Smooth muscle cell (in vitro differentiated cells): ENCODE data around the gene LIF. TPM values are rescaled to one million over a fixed set of nuclear protein-coding genes. Genes with fewer than 3 reads are reported as not detected.

Experiments
- DNase-seq: peaks from one replicate; lab custom pipeline; 2025; ENCODE audit not compliant: unreplicated experiment; lab: John Stamatoyannopoulos, UW
- H2AFZ ChIP-seq: fragments of 200-600 bp; sonication (generic); 2 replicates; pipeline ENCODE4 v1.6.0; 2016; ENCODE audit warnings: antibody characterized with exemption, low read depth, mild to moderate bottlenecking
- H3F3A ChIP-seq: fragments of 200-600 bp; sonication (generic); 2 replicates; pipeline ENCODE4 v1.6.0; 2017; ENCODE audit warnings: antibody characterized with exemption, low read depth
- H3K27ac ChIP-seq: fragments of 200-600 bp; sonication (generic); 2 replicates; pipeline ENCODE4 v1.5.1; 2016; ENCODE audit warnings: low read depth, mild to moderate bottlenecking
- H3K27me3 ChIP-seq: fragments of 200-600 bp; sonication (generic); 2 replicates; pipeline ENCODE4 v1.6.1; 2016; ENCODE audit warnings: low read depth, mild to moderate bottlenecking
- H3K36me3 ChIP-seq: fragments of 200-600 bp; sonication (generic); 2 replicates; pipeline ENCODE4 v1.5.1; 2016; ENCODE audit warnings: low read depth
- H3K4me1 ChIP-seq: fragments of 200-600 bp; sonication (generic); 2 replicates; pipeline ENCODE4 v1.5.1; 2016; ENCODE audit warnings: low read depth
- H3K4me2 ChIP-seq: fragments of 200-600 bp; sonication (generic); 2 replicates; pipeline ENCODE4 v1.6.0; 2016; ENCODE audit warnings: mild to moderate bottlenecking
- H3K4me3 ChIP-seq: fragments of 200-600 bp; sonication (generic); 2 replicates; pipeline ENCODE4 v1.5.1; 2016; ENCODE audit warnings: mild to moderate bottlenecking
- H3K79me2 ChIP-seq: fragments of 200-600 bp; sonication (generic); 2 replicates; pipeline ENCODE4 v1.6.0; 2016; ENCODE audit warnings: low read depth, mild to moderate bottlenecking
- H3K9ac ChIP-seq: fragments of 200-600 bp; sonication (generic); 2 replicates; pipeline ENCODE4 v1.6.0; 2016; ENCODE audit warnings: low read depth
- H3K9me3 ChIP-seq: fragments of 200-600 bp; sonication (generic); replicated peaks from 2 replicates; pipeline ENCODE4 v1.5.1; 2016; ENCODE audit warnings: low read depth
- H4K20me1 ChIP-seq: fragments of 200-600 bp; sonication (generic); 2 replicates; pipeline ENCODE4 v1.6.0; 2016; ENCODE audit warnings: low read depth
- WGBS: methylation state at CpG from one replicate; pipeline ENCODE4 v1.1.7; 2016; ENCODE audit warnings: low lambda C conversion rate; 5-methylcytosine and 5-hydroxymethylcytosine counted together
- polyA plus RNA-seq: library from polyadenylated mRNA; unstranded; fragments of >200 nt; fragmentation: Nextera tagmentation; extraction: Ambion mirVana; gene quantifications from 2 replicates; pipeline ENCODE4 v1.2.1, GENCODE V29; 2016
- total RNA-seq: library from RNA; depleted of rRNA; stranded (reverse); fragments of >200 nt; gene quantifications from 2 replicates; pipeline ENCODE4 v1.2.3, GENCODE V29; 2014
- TF ChIP-seq, protein P1 (sequence below): fragments of 200-600 bp; sonication (generic); IDR thresholded peaks from 2 replicates; pipeline ENCODE4 v1.5.1; 2017; ENCODE audit warnings: borderline replicate concordance, mild to moderate bottlenecking, antibody characterized with exemption; ENCODE audit not compliant: insufficient read depth, poor library complexity, severe bottlenecking

LIF gene
- total and polyA plus RNA-seq, 2 experiments from 2014 or later: 29.9 to 31.2 TPM

DNA sequence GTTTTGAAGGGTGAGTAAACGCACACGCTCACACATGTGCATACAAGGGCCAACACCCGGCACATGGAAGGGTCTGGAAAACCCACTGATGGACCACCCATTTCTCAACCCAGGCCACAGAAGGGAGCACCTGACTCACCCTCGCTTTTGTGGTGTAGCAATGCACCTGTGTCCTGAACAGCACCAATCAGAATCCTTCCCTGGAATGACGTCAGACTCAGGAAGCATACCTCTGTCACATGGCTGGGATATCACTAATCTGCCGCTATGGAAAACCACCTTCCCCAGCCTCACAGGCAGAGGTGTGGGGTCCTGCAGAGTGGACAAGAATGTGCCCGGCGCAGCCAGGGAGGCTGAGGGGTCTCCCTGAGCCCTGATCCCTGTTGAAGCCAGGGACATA, 29.1 kb upstream of the LIF start:
- H3K4me1 ChIP-seq: peaks cover 7% of the 10 kb centered on the region
- H3K27ac ChIP-seq: no peak overlapping the region
- no peaks in the 10 kb centered on the region for H3K27me3 ChIP-seq
- no peak overlapping the region for H3K9ac ChIP-seq
- TF ChIP-seq, protein P1, sequence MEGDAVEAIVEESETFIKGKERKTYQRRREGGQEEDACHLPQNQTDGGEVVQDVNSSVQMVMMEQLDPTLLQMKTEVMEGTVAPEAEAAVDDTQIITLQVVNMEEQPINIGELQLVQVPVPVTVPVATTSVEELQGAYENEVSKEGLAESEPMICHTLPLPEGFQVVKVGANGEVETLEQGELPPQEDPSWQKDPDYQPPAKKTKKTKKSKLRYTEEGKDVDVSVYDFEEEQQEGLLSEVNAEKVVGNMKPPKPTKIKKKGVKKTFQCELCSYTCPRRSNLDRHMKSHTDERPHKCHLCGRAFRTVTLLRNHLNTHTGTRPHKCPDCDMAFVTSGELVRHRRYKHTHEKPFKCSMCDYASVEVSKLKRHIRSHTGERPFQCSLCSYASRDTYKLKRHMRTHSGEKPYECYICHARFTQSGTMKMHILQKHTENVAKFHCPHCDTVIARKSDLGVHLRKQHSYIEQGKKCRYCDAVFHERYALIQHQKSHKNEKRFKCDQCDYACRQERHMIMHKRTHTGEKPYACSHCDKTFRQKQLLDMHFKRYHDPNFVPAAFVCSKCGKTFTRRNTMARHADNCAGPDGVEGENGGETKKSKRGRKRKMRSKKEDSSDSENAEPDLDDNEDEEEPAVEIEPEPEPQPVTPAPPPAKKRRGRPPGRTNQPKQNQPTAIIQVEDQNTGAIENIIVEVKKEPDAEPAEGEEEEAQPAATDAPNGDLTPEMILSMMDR: no peak
- WGBS: 78% methylated on average over 8 of the region's 8 CpGs
- H3K36me3 ChIP-seq: no peaks in the 10 kb centered on the region
- H3K4me3 ChIP-seq: no peak overlapping the region
- H3K9me3 ChIP-seq: no peaks in the 10 kb centered on the region
- H4K20me1 ChIP-seq: no peaks in the 10 kb centered on the region
- no peak overlapping the region for H2AFZ ChIP-seq
- H3F3A ChIP-seq: peaks cover 4% of the 10 kb centered on the region
- H3K4me2 ChIP-seq: no peak overlapping the region
- no peak for DNase-seq
- no peaks in the 10 kb centered on the region for H3K79me2 ChIP-seq

DNA sequence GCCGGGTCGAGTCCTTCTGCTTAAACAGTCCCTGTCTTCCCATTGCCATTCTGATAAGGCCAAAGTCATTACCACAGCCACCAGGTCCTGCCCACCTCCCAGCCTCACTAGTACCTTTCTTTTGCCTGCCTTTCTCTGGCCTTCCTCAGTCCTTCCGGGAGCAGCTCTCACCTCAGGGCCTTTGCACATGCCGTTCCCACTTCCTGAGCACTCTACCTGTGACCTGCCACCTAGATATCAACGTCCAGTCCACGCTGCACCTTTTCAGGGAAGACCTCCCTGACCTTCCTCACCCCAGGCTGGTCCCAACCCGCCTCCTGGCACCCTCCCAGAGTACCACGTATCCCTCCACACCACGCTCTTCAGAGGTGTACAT, 27.9 kb upstream of the LIF start:
- no peaks in the 10 kb centered on the region for H3K9me3 ChIP-seq
- no peak for DNase-seq
- H3K9ac ChIP-seq: no peak overlapping the region
- H4K20me1 ChIP-seq: no peaks in the 10 kb centered on the region
- no peaks in the 10 kb centered on the region for H3K27me3 ChIP-seq
- WGBS: 97% methylated on average over 8 of the region's 9 CpGs
- H3F3A ChIP-seq: no peaks in the 10 kb centered on the region
- H3K27ac ChIP-seq: no peak overlapping the region
- TF ChIP-seq, protein P1: no peak
- H3K4me3 ChIP-seq: no peak overlapping the region
- H3K4me2 ChIP-seq: no peak overlapping the region
- H2AFZ ChIP-seq: no peak overlapping the region
- peaks cover 7% of the 10 kb centered on the region for H3K4me1 ChIP-seq
- no peaks in the 10 kb centered on the region for H3K79me2 ChIP-seq
- no peaks in the 10 kb centered on the region for H3K36me3 ChIP-seq

DNA sequence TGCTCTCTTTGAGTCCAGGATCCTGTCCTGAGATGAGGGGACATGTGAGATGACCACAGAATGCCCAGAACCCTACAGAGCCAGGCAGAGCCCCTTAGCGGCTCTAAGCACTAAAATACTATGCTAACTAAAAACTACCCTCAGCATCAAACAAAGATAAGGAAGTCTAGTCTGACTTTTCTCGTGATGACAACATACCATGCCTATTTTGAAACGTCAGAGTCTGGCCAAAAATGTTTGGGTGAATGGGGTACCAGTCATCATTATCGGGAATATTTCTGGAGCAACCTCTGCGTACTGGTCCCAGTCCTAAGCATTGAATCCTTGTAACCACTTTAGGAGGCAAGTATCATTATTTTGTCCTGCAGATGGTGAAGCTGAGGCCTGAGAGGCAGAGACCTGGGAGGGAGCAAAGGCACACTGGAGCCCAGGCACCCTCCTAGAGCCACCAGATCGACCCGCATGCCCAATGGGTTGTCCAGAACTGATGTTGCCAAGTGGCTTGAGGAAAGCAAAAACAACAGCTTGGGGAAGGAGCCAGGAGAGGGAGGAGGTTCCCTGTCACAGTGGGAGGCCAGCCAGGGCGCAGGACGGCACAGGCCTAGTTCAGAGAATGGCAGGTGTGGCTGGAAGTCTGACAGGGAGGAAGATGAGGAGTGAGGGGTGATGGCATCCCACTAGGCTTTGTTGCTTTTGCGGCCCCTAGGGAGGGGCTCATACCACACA, 27.3 kb upstream of the LIF start:
- no peak overlapping the region for H3K4me3 ChIP-seq
- no peak overlapping the region for H3K4me2 ChIP-seq
- 54% methylated on average over 10 of the region's 10 CpGs for WGBS
- no peaks in the 10 kb centered on the region for H3K36me3 ChIP-seq
- no peaks in the 10 kb centered on the region for H3K27me3 ChIP-seq
- no peak for DNase-seq
- no peaks in the 10 kb centered on the region for H3F3A ChIP-seq
- no peak overlapping the region for H2AFZ ChIP-seq
- H3K9me3 ChIP-seq: no peaks in the 10 kb centered on the region
- TF ChIP-seq, protein P1: no peak
- H3K27ac ChIP-seq: peak overlapping the region; percentile 29
- H3K79me2 ChIP-seq: no peaks in the 10 kb centered on the region
- H4K20me1 ChIP-seq: no peaks in the 10 kb centered on the region
- no peak overlapping the region for H3K9ac ChIP-seq
- peaks cover 7% of the 10 kb centered on the region for H3K4me1 ChIP-seq
